Thyroid gland (tissue), 4 donors: ENCODE results near the gene VPS8. TPM values are rescaled to one million over a fixed set of nuclear protein-coding genes. Genes with fewer than 3 reads are reported as not detected.

Experiments
- DNase-seq, 2 donors: peaks; one replicate each; pipeline ENCODE4 v3.0.0-alpha.2; 2019
- H3K27ac ChIP-seq, 3 donors: fragments of 200-600 bp; sonication (generic); 1 replicate in 2 of 3; 2 replicates in 1 of 3; pipeline ENCODE4 v1.5.1; 2016 to 2019; ENCODE audit warnings: mild to moderate bottlenecking in 1 of 3, moderate library complexity in 1 of 3
- H3K27me3 ChIP-seq: fragments of 200-600 bp; sonication (generic); one replicate; pipeline ENCODE4 v1.5.1; 2019
- H3K36me3 ChIP-seq, 2 donors: fragments of 200-600 bp; sonication (generic); one replicate each; pipeline ENCODE4 v1.5.1; 2016 to 2019
- H3K4me1 ChIP-seq, 2 donors: fragments of 200-600 bp; sonication (generic); one replicate each; pipeline ENCODE4 v1.5.1; 2017 to 2019
- H3K4me3 ChIP-seq, 3 donors: fragments of 200-600 bp; sonication (generic); replicated peaks in 1 of 3; 1 replicate in 2 of 3; 2 replicates in 1 of 3; pipeline ENCODE4 v1.5.1; 2016; ENCODE audit warnings: mild to moderate bottlenecking in 1 of 3
- H3K9me3 ChIP-seq: fragments of 200-600 bp; sonication (generic); one replicate; pipeline ENCODE4 v1.5.1; 2017
- CTCF ChIP-seq, 6 experiments: fragments of 200-600 bp in 3 of 6; fragments of 450-650 bp in 3 of 6; sonication (generic) in 3 of 6; IDR thresholded peaks; one replicate each; pipeline ENCODE4 v1.5.1; 2016 to 2019; ENCODE audit warnings: antibody characterized with exemption in 6 of 6, mild to moderate bottlenecking in 2 of 6, inconsistent platforms in 1 of 6, moderate library complexity in 1 of 6
- POLR2A ChIP-seq, 2 donors: fragments of 450-650 bp; IDR thresholded peaks; one replicate each; pipeline ENCODE4 v1.6.1; 2017; ENCODE audit warnings: antibody characterized with exemption in 2 of 2, mild to moderate bottlenecking in 2 of 2, moderate library complexity in 1 of 2
- WGBS, 2 donors: methylation state at CpG; one replicate each; pipeline ENCODE4 v1.1.5; 2017; 5-methylcytosine and 5-hydroxymethylcytosine counted together
- intact Hi-C: fragments of 100-400 bp; cut with DNase I; formaldehyde crosslinking; loops from one replicate; pipeline ENCODE4 v1.15.1; 2023
- total RNA-seq, 4 donors: library from RNA; depleted of rRNA; stranded (reverse); fragments of >200 nt; gene quantifications; one replicate each; pipeline ENCODE4 v1.2.3, GENCODE V29; 2016

VPS8 gene
- total RNA-seq, 4 donors from 2014 or later: 85.6 to 171 (median 103) TPM

DNA sequence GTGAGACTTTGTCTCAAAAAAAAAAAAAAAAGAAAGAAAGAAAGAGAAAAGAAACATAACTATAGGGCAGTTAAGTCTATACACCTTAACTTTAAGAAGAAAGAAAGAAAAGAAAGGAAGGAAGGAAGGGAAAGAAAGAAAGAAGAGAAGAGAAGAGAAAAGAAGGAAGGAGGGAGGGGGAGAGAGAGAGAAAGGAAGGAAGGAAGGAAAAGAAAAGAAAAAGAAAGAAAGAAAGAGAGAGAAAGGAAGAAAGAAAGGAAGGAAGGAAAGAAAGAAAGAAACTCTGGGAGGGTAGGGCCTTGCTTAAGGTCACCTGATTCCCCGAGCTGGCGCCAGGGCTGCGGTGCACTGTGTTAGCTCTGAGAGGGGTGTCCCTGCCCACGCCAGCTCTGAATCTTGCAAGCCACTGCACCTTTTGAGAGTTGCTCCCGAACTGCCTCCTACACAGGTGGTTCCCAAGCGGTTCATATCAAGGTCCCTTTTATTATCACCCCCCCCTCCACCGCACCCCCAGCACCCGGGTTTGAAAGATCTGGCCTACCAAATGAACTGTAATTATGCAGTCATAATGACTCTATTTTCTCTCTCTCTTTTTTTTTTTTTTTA is 39.2 kb upstream of the VPS8 start:
- H3K27me3 ChIP-seq: no peaks in the 10 kb centered on the region
- intact Hi-C loops: no loop called here
- WGBS, 2 donors: 76 to 82% methylated on average over 8 of the region's 8 CpGs
- DNase-seq: no peak
- H3K4me1 ChIP-seq: peaks cover 0 to 6% of the 10 kb centered on the region in 2 donors
- H3K27ac ChIP-seq: no peak overlapping the region
- no peaks in the 10 kb centered on the region for H3K9me3 ChIP-seq
- no peak for TF ChIP-seq CTCF (IDR thresholded peaks at IDR 0.05)
- TF ChIP-seq POLR2A (IDR thresholded peaks at IDR 0.05): no peak
- no peak overlapping the region for H3K4me3 ChIP-seq
- H3K36me3 ChIP-seq: no peaks in the 10 kb centered on the region

- peak; percentile 10 to 24 for DNase-seq
- no peaks in the 10 kb centered on the region for H3K9me3 ChIP-seq
- H3K36me3 ChIP-seq: no peaks in the 10 kb centered on the region
- no peaks in the 10 kb centered on the region for H3K27me3 ChIP-seq
- TF ChIP-seq POLR2A (IDR thresholded peaks at IDR 0.05) (no peak), CTCF (IDR thresholded peaks at IDR 0.05) (no peak)
- H3K4me3 ChIP-seq: no peak overlapping the region
- H3K27ac ChIP-seq: peak overlapping the region in 2 of 3 donors; percentile 6 to 30
- 46 to 49% methylated on average over 37 to 43 of the region's 43 CpGs for WGBS, 2 donors
- H3K4me1 ChIP-seq: peaks cover 0 to 6% of the 10 kb centered on the region in 2 donors
- intact Hi-C loops: no loop called here
Observed at GRCh38 chr3:184773283-184774186, 38.4 kb upstream of the VPS8 start.

DNA sequence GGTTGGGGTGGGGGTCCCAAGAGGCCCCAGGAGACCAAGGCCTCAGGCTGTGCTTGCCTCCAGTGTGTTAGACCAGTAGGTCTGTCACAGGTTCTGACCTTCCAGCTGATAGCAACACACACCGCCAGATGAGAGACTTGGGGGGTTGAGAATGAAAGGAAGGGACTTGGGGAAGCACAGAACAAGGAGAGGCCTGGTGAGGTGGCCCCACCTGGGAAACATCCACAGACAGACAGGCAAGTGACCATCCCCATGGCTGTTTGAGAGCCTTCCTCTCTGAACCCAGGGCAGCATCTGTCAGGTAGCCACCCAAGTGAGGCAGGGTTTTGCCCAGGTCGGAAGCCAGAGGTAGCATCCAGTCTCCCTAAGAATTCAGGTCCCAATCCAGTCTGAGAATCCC is 35.0 kb upstream of the VPS8 start:
- peaks cover 0 to 6% of the 10 kb centered on the region in 2 donors for H3K4me1 ChIP-seq
- H3K4me3 ChIP-seq: no peak overlapping the region
- H3K36me3 ChIP-seq: no peaks in the 10 kb centered on the region
- no peaks in the 10 kb centered on the region for H3K9me3 ChIP-seq
- H3K27ac ChIP-seq: no peak overlapping the region
- 85 to 91% methylated on average over 2 of the region's 2 CpGs for WGBS, 2 donors
- TF ChIP-seq POLR2A (IDR thresholded peaks at IDR 0.05) (no peak), CTCF (IDR thresholded peaks at IDR 0.05) (no peak)
- H3K27me3 ChIP-seq: no peaks in the 10 kb centered on the region
- no peak for DNase-seq
- intact Hi-C loops: no loop called here

DNA sequence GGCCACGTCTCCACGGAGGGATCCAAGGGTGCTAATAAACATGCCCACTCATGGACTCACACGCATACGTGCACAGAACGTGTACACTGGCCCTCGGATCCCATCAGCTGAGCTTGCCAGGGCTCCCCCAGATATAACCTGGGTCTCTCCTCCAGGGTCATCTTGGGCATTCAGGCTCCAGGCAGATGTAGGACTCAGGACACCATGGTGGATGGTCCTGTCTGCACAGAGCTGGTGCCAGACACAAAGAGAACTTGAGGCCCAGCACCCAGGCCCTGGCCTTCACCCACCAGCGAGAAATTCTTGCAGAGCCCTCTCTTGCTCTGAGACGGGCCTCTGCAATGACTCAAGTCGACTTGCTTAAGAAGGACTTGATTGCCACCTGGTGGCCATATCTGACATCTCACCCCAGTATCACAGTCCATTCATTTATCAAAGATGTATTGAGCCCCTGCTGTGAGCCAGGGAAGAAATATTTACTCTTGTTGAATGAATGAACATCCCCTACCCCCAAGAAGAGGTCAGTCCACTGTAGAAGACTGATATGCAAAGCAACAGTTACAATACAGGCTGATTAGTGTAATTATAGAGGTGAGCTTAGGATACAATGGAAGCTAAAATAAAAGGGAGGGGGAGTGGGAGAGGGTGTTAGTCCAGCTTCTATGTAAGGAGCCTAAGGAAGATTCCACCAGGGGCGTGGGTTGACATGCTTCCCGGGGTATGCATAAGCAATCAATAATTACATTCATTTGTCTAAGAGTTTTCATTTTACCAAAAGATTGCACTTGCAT is 34.2 kb upstream of the VPS8 start:
- WGBS, 2 donors: 31 to 37% methylated on average over 11 of the region's 11 CpGs
- TF ChIP-seq POLR2A (IDR thresholded peaks at IDR 0.05) (no peak), CTCF (IDR thresholded peaks at IDR 0.05) (peak; percentile 65 to 93 (median 84))
- H3K27ac ChIP-seq: no peak overlapping the region
- DNase-seq: peak; percentile 94 to 95
- intact Hi-C loops: no loop called here
- H3K27me3 ChIP-seq: no peaks in the 10 kb centered on the region
- no peak overlapping the region for H3K4me3 ChIP-seq
- peaks cover 0 to 6% of the 10 kb centered on the region in 2 donors for H3K4me1 ChIP-seq
- no peaks in the 10 kb centered on the region for H3K36me3 ChIP-seq
- no peaks in the 10 kb centered on the region for H3K9me3 ChIP-seq
